Psoas muscle (tissue), 8 donors: ENCODE data around the gene DNAJC30. TPM values are rescaled to one million over a fixed set of nuclear protein-coding genes. Genes with fewer than 3 reads are reported as not detected.

Source experiments
- ATAC-seq, 4 donors: fragments of 200-7000 bp; cut with Tn5 transposase; one replicate each; pipeline ENCODE4 v1.9.1; 2020; ENCODE audit warnings: moderate library complexity in 3 of 4, mild to moderate bottlenecking in 2 of 4
- DNase-seq, 2 donors: peaks; one replicate each; pipeline ENCODE4 v3.0.0-alpha.2; 2020
- H3K27ac ChIP-seq: fragments of 200-600 bp; one replicate; pipeline ENCODE4 v1.8.0; 2022
- H3K27me3 ChIP-seq, 3 donors: fragments of 200-600 bp in 1 of 3; one replicate each; pipeline versions ENCODE4 v1.6.1 to v1.8.0; 2013 to 2022; ENCODE audit warnings: low read length in 2 of 3, mild to moderate bottlenecking in 2 of 3, moderate library complexity in 1 of 3; ENCODE audit not compliant: insufficient read depth in 3 of 3
- H3K36me3 ChIP-seq, 2 donors: fragments of 200-600 bp in 1 of 2; one replicate each; pipeline versions ENCODE4 v1.6.1 to v1.8.0; 2013 to 2022; ENCODE audit warnings: low read depth in 1 of 2, mild to moderate bottlenecking in 1 of 2, moderate library complexity in 1 of 2; ENCODE audit not compliant: insufficient read depth in 1 of 2
- H3K4me1 ChIP-seq: fragments of 200-600 bp; one replicate; pipeline ENCODE4 v1.8.0; 2022
- H3K4me3 ChIP-seq: fragments of 200-600 bp; one replicate; pipeline ENCODE4 v1.8.0; 2022; ENCODE audit warnings: mild to moderate bottlenecking
- H3K9me3 ChIP-seq: fragments of 200-600 bp; one replicate; pipeline ENCODE4 v1.8.0; 2022
- CTCF ChIP-seq: fragments of 200-600 bp; IDR thresholded peaks from one replicate; pipeline ENCODE4 v1.8.0; 2022; ENCODE audit warnings: antibody characterized with exemption
- WGBS, 3 donors: extraction: QIAGEN DNeasy Blood & Tissue Kit; methylation state at CpG; one replicate each; pipeline versions ENCODE4 v1.1.6 to v1.1.7; 2013; 5-methylcytosine and 5-hydroxymethylcytosine counted together
- intact Hi-C, 2 donors: fragments of 100-400 bp; cut with DNase I; formaldehyde crosslinking; loops; one replicate each; pipeline versions ENCODE4 v1.11.0 to v1.14.2; 2022
- polyA plus RNA-seq, 3 donors: library from polyadenylated mRNA; stranded (reverse); fragments of 200-250 nt; gene quantifications; one replicate each; pipeline ENCODE4 v1.2.3, GENCODE V29; 2013
- total RNA-seq, 4 donors: library from RNA; stranded (reverse); fragmentation: NEBNext Ultra II Directional in 2 of 4; extraction: Animal tissue kit (Norgen Biotek cat#: 25700) in 2 of 4; gene quantifications; one replicate each; pipeline versions ENCODE4 v1.2.1 to v1.2.4, GENCODE V29; 2021 to 2023
- donor health status: healthy with polysubstance abuse.
- donor health status: DM: no; HTN: no; CAD: no; lungs with moderate emphysema.
- donor health status: Bipolar disorder and iron deficiency.
- donor health status: healthy.
- donor health status: DM: yes; HTN: yes; CAD: no.
- donor health status: DM: no; HTN: no; CAD: no.
- donor health status: DM: no; HTN: no; CAD: no.
- donor health status: DM: yes; HTN: yes; CAD: no.

The DNAJC30 gene
- total and polyA plus RNA-seq, 7 donors: 4.3 to 13.9 (median 8.9) TPM

DNA sequence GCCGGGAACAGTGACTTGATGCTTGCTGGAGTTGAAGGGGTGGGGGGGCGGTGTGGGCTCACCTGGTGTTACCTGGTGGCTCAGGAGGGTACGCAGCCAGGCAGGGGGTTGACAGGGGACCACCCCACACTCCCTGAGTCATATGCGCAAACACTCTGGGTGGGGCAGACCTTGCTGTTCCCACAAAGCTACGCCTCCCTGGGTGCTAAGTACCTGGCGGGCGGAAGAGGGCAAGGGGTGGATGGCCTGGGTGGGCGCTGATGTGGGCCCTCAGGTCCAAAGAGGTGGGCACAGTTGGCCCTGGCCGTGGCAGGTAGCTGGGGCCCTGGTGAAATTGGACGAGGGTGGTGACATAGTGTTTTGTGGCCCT is 22.3 kb upstream of the DNAJC30 start:
- no peak for DNase-seq
- Histone ChIP-seq H3K36me3 (peaks cover 0 to 5% of the 10 kb centered on the region in 2 donors), H3K27ac (no peak overlapping the region), H3K4me3 (no peak overlapping the region), H3K4me1 (no peaks in the 10 kb centered on the region), H3K27me3 (no peaks in the 10 kb centered on the region), H3K9me3 (no peaks in the 10 kb centered on the region)
- intact Hi-C loops: no loop called here
- WGBS, 3 donors: 89 to 95% (median 94%) methylated on average over 10 of the region's 10 CpGs
- no peak for ATAC-seq
- no peak for TF ChIP-seq CTCF

- no peak for DNase-seq
Observed at GRCh38 chr7:73704640-73705550, 21.6 kb upstream of the DNAJC30 start.

GRCh38 chr7:73703757-73704639 is 20.7 kb upstream of the DNAJC30 start:
- no peaks in the 10 kb centered on the region for H3K27me3 ChIP-seq
- H3K4me1 ChIP-seq: no peaks in the 10 kb centered on the region
- no peak overlapping the region for H3K4me3 ChIP-seq
- peak; percentile 53 to 83 (median 74) for ATAC-seq
- TF ChIP-seq CTCF: no peak
- peaks cover 0 to 18% of the 10 kb centered on the region in 2 donors for H3K36me3 ChIP-seq
- no peak overlapping the region for H3K27ac ChIP-seq
- intact Hi-C loops: no loop called here
- WGBS, 3 donors: 27 to 40% (median 38%) methylated on average over 28 to 45 of the region's 45 CpGs
- no peaks in the 10 kb centered on the region for H3K9me3 ChIP-seq
- DNase-seq: peak; percentile 50 to 73

More at GRCh38 chr7:73704640-73705550, 21.6 kb upstream of the DNAJC30 start:
- no peak for ATAC-seq
- 76 to 85% (median 79%) methylated on average over 23 of the region's 23 CpGs for WGBS, 3 donors
- TF ChIP-seq CTCF: no peak
- intact Hi-C loops: no loop called here
- Histone ChIP-seq H3K4me1 (no peaks in the 10 kb centered on the region), H3K27ac (no peak overlapping the region), H3K4me3 (no peak overlapping the region), H3K36me3 (peaks cover 0 to 9% of the 10 kb centered on the region in 2 donors), H3K9me3 (no peaks in the 10 kb centered on the region), H3K27me3 (no peaks in the 10 kb centered on the region)

DNA sequence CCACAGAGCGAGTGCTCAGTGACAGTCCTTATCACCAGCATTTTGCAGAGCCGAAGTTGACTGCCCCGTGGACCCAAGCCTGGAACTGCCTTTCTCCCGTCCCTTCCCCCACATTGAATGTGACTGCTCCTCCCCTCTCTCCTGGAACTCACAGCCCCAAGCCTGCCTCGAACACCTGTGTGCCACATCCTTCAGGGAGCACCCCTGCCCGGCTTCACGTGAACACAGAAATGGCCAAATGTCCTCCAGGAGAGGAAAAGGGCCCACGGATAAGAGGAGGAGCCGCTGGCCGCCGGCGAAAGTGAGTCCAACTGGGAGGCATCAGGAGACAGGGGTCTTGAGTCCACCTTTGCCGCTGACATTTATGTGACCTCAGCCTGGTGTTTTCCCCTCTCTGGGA is 20.0 kb upstream of the DNAJC30 start:
- DNase-seq: no peak
- Histone ChIP-seq H3K9me3 (no peaks in the 10 kb centered on the region), H3K4me1 (no peaks in the 10 kb centered on the region), H3K27ac (no peak overlapping the region), H3K27me3 (no peaks in the 10 kb centered on the region), H3K36me3 (peaks cover 0 to 25% of the 10 kb centered on the region in 2 donors), H3K4me3 (no peak overlapping the region)
- no peak for TF ChIP-seq CTCF
- no peak for ATAC-seq
- intact Hi-C loops: no loop called here
- 77 to 80% (median 79%) methylated on average over 13 of the region's 13 CpGs for WGBS, 3 donors
